GM18858 (cell line): Measurements from ENCODE around the gene CISD1.
A peak's percentile ranks its signal among the peaks of the same experiment; 100 is the strongest.

Experiments used
- ATAC-seq: cut with Tn5 transposase; IDR thresholded peaks from one replicate; pipeline ENCODE4 v1.9.1; 2021; ENCODE audit not compliant: unreplicated experiment

CISD1 gene

GRCh38 chr10:58305821-58306220, 36.9 kb downstream of the CISD1 start:
- no peak for ATAC-seq

- no peak for ATAC-seq
Measured at GRCh38 chr10:58307676-58308075, 38.7 kb downstream of the CISD1 start.

GRCh38 chr10:58311026-58311425, 42.1 kb downstream of the CISD1 start:
- no peak for ATAC-seq

- no peak for ATAC-seq
Measured at GRCh38 chr10:58316874-58317273, 47.9 kb downstream of the CISD1 start.

GRCh38 chr10:58318346-58318745, 49.4 kb downstream of the CISD1 start:
- ATAC-seq, result no peak

- ATAC-seq, result no peak
Measured at GRCh38 chr10:58319599-58319998, 50.6 kb downstream of the CISD1 start.

- no peak for ATAC-seq
Measured at GRCh38 chr10:58320351-58321049, 51.5 kb downstream of the CISD1 start.

GRCh38 chr10:58322072-58322834, 53.3 kb downstream of the CISD1 start:
- ATAC-seq, result peak; percentile 95

- no peak for ATAC-seq
Measured at GRCh38 chr10:58322835-58323209, 53.9 kb downstream of the CISD1 start.

- ATAC-seq, result no peak
Measured at GRCh38 chr10:58326967-58327381, 58.0 kb downstream of the CISD1 start.

- no peak for ATAC-seq
Measured at GRCh38 chr10:58328233-58328632, 59.3 kb downstream of the CISD1 start.

GRCh38 chr10:58330431-58330830, 61.5 kb downstream of the CISD1 start:
- no peak for ATAC-seq

- ATAC-seq, result no peak
Measured at GRCh38 chr10:58331646-58332045, 62.7 kb downstream of the CISD1 start.

GRCh38 chr10:58334817-58335305, 65.9 kb downstream of the CISD1 start, which contains the start of gene UBE2D1:
TSS of gene UBE2D1 (plus strand) at chr10:58335006. CDS start at chr10:58335202, 196 bp downstream.
- ATAC-seq, result peak; percentile 92

- ATAC-seq, result peak; percentile 22
Measured at GRCh38 chr10:58335306-58336005, 66.5 kb downstream of the CISD1 start.

- ATAC-seq, result no peak
Measured at GRCh38 chr10:58336242-58336641, 67.3 kb downstream of the CISD1 start.
